Effector memory CD4-positive, alpha-beta T cell (primary cell): ENCODE results near the gene TRRAP.

Source experiments
- DNase-seq, 3 donors: peaks; one replicate each; pipeline ENCODE4 v3.0.0-alpha.2; 2020
- H3K27ac ChIP-seq: 2 replicates; pipeline ENCODE4 v1.7.0; 2013; ENCODE audit warnings: mild to moderate bottlenecking, low read length, moderate library complexity; ENCODE audit not compliant: insufficient read depth, poor library complexity, severe bottlenecking
- H3K27me3 ChIP-seq: replicated peaks from 2 replicates; pipeline ENCODE4 v1.7.0; 2013; ENCODE audit warnings: mild to moderate bottlenecking, low read length; ENCODE audit not compliant: insufficient read depth, control insufficient read depth, poor library complexity, severe bottlenecking
- H3K36me3 ChIP-seq: 2 replicates; pipeline ENCODE4 v1.7.0; 2013; ENCODE audit warnings: mild to moderate bottlenecking, low read length, moderate library complexity; ENCODE audit not compliant: control insufficient read depth, insufficient read depth
- H3K4me1 ChIP-seq: 2 replicates; pipeline ENCODE4 v1.7.0; 2013; ENCODE audit warnings: low read length, mild to moderate bottlenecking; ENCODE audit not compliant: control insufficient read depth, insufficient read depth, poor library complexity, severe bottlenecking
- H3K4me3 ChIP-seq: 2 replicates; pipeline ENCODE4 v1.7.0; 2013; ENCODE audit warnings: low read length, low read depth, mild to moderate bottlenecking; ENCODE audit not compliant: insufficient read depth, poor library complexity, severe bottlenecking
- H3K9me3 ChIP-seq: 2 replicates; pipeline ENCODE4 v1.7.0; 2013; ENCODE audit warnings: mild to moderate bottlenecking, low read length, moderate library complexity; ENCODE audit not compliant: control insufficient read depth

The TRRAP gene

DNA sequence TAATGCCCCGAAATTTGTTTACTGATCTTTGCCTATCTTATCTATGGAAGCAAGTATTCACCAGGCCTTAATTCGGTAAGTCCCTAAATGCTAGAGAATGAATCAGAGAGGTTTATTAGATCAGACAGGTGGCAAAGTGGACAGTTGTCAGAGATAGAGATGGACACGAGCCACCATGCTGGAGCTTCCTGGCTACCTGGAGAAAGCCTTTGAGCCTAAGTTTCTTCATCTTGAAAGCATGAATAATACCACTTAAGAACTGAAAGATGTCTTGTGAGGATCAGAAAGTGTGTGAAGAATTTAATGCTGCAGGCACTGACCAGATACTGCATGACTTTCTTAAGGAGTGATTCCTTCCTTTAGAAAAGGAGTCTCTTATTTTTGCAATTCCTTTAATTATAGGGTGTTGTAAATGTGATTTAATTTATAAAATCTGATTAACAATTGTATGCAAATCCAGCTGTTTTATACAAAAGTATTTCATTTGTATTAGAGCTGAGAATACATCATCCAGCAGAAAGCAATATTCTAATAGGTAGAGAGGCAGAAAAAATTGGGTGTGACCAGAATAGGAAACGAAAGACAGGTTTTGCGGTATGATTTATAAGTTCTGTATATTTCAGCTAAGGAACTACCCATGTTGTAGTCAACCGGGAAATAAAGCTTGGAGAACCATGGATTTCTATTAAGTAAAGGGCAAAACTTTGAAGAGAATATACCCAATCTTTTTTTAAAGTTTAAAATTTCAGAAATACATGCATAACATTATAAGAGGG is 182.9 kb downstream of the TRRAP start:
- H3K4me3 ChIP-seq = no peak overlapping the region
- H3K27me3 ChIP-seq = no peaks in the 10 kb centered on the region
- no peak overlapping the region for H3K27ac ChIP-seq
- no peak for DNase-seq
- peaks cover 6% of the 10 kb centered on the region for H3K36me3 ChIP-seq
- H3K9me3 ChIP-seq = no peaks in the 10 kb centered on the region
- H3K4me1 ChIP-seq = no peaks in the 10 kb centered on the region
